ENCODE results near the gene WDTC1. TPM values are rescaled to one million over a fixed set of nuclear protein-coding genes. Genes with fewer than 3 reads are reported as not detected.

WDTC1 gene
- total and polyA plus RNA-seq, 2 experiments from 2014 or later = 3.8 to 14.0 TPM

GRCh38 chr1:27192039-27192529 lies 42.3 kb upstream of the WDTC1 start:
- no peaks in the 10 kb centered on the region for H3K36me3 Mint-ChIP-seq (ENCODE audit: low read depth)
- DNase-seq (ENCODE audit: low spot score) (no peak), ATAC-seq (no peak)
- H3K4me2 ChIP-seq = no peak overlapping the region
- no peaks in the 10 kb centered on the region for H4K20me1 ChIP-seq (replicated peaks; ENCODE audit: insufficient read depth)
- TF ChIP-seq REST (IDR thresholded peaks at IDR 0.05; ENCODE audit: unreplicated experiment) = no peak
- TF ChIP-seq JUNB (IDR thresholded peaks at IDR 0.05; ENCODE audit: unreplicated experiment) = no peak
- TF ChIP-seq CREB1 (CRISPR knock-in tag; IDR thresholded peaks at IDR 0.05; ENCODE audit: low read depth) = no peak
- TF ChIP-seq ZNF462 (CRISPR knock-in tag; IDR thresholded peaks at IDR 0.05) = no peak
- no peak for TF ChIP-seq ZNF114 (CRISPR knock-in tag; IDR thresholded peaks at IDR 0.05)
- no peak for TF ChIP-seq ETS1 (IDR thresholded peaks at IDR 0.05)
- no peak for TF ChIP-seq NANOG (IDR thresholded peaks at IDR 0.05; ENCODE audit: borderline replicate concordance)
- no peak for TF ChIP-seq EZH2phosphoT487 (IDR thresholded peaks at IDR 0.05; ENCODE audit: unreplicated experiment)
- no peak for TF ChIP-seq CTCF (conservative IDR thresholded peaks at IDR 0.05; ENCODE audit: low read depth in 2 of 2)
- no peaks in the 10 kb centered on the region for H3K4me1 Mint-ChIP-seq
- peaks cover 10% of the 10 kb centered on the region; the same call in 2 of the 3 replicates for H3K9me3 Mint-ChIP-seq
- H3K79me2 ChIP-seq (replicated peaks; ENCODE audit: insufficient read depth) = no peaks in the 10 kb centered on the region
- no peaks in the 10 kb centered on the region for H3K27me3 ChIP-seq (ENCODE audit: insufficient read depth)
- no peaks in the 10 kb centered on the region for H3K4me1 ChIP-seq (ENCODE audit: insufficient read depth)
- no peaks in the 10 kb centered on the region for H3K36me3 ChIP-seq (ENCODE audit: insufficient read depth)
- no peaks in the 10 kb centered on the region for H3K9me2 ChIP-seq (ENCODE audit: insufficient read depth)
- H3K4me3 Mint-ChIP-seq = no peak overlapping the region
- H2AFZ ChIP-seq = peak overlapping the region; percentile 52; the same call in 1 of the 2 replicates
- H3K4me3 ChIP-seq = no peak overlapping the region
- no peak overlapping the region for H3K27ac ChIP-seq (ENCODE audit: low read depth)
- H3K27ac Mint-ChIP-seq = no peak overlapping the region
- no peaks in the 10 kb centered on the region for H3F3A ChIP-seq (replicated peaks; ENCODE audit: low read depth)
- peaks cover 2% of the 10 kb centered on the region for H3K27me3 Mint-ChIP-seq (ENCODE audit: insufficient read depth, low read depth, poor library complexity)

Data from GM23338 (cell line).